ENCODE measurements around the gene CCDC51.

The CCDC51 gene

DNA sequence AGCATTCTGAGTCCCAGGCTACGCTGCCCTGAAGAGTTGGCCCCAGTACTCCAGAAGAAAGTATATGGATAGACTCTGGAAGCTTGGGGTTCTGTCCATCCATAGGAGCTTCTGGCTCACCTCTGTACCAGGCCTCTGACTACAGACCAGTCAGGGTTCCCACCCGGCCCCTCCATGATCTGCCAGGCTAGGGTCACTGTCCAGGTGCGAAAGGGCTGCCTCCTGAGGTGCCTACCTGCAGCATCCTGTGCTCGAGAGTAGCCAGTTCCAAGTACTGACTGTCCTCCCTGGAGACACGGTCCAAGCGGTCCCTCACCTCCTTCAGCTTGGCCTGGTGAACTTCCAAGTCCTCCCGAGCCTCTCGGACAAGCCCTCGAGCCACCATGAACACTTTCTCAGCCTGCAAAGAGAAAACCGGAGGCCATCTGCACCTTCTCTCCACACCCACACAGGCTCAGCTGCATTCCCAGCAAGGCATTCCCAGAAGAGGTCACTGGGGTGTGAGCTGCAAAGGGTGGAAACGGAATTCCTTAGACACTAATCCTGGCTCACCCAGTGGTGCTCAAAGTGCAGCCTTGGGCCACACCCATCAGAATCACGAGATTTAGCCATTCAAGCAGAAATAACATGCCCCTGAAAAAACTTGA is 6.3 kb downstream of the CCDC51 start:
- no peak for DNase-seq (ENCODE audit: low read depth in 3 of 3)

GRCh38 chr3:48432411-48433371 is 7.2 kb downstream of the CCDC51 start:
- no peak for DNase-seq (ENCODE audit: low read depth in 3 of 3)

- no peak for DNase-seq (ENCODE audit: low read depth in 3 of 3)
These were observed 8.5 kb downstream of the CCDC51 start for GRCh38 chr3:48431224-48432029.

- DNase-seq (ENCODE audit: low read depth in 3 of 3) = no peak
These were observed 9.2 kb downstream of the CCDC51 start for GRCh38 chr3:48430708-48431101.

GRCh38 chr3:48429960-48430707 is 9.8 kb downstream of the CCDC51 start, which contains the start of gene PLXNB1:
TSS of gene PLXNB1 (minus strand) at chr3:48430086. CDS start at chr3:48424611, 5,475 bp downstream.
- no peak for DNase-seq (ENCODE audit: low read depth in 3 of 3)

GRCh38 chr3:48429317-48429959 is 10.5 kb downstream of the CCDC51 start:
- peak in 2 of 3 experiments; percentile 38 to 59 for DNase-seq (ENCODE audit: low read depth in 3 of 3)

DNA sequence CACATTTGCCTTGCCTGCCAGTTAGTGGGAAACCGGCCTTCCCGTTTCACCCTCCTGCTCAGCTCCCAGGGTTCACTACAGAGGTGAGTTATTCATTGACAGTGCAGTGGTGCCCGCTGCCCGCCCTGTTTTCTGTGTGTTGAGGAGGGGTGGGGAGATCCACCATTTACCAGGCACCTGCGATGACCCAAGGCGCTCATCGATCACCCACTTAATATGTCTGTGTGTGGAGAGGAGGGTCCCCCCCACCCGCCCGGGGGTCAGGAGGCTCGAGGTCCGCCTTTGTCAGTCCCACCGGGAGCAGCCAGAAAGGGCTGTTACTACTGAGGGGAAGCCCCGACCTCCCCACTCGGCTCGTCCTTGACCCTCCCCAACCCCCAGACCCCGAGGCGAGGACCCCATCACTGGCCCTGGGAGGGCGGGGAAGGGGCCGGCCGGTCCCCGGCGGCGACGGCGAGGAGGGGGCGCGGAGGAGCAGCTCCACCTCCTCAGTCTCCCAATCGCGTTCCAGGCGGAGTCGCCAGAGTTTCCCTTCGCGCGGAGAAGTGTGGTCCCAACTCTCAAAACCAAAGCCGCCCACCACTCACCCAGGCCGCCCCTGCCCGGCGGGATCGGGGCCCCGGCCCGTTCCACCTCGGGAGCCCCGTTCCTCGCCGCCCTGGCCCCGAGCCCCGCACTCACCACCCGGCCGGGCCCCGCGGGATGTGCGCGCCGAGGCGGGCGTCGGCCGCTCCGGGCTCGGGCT is 11.2 kb downstream of the CCDC51 start:
- peak in 1 of 3 experiments; percentile 16 for DNase-seq (ENCODE audit: low read depth in 3 of 3)

DNA sequence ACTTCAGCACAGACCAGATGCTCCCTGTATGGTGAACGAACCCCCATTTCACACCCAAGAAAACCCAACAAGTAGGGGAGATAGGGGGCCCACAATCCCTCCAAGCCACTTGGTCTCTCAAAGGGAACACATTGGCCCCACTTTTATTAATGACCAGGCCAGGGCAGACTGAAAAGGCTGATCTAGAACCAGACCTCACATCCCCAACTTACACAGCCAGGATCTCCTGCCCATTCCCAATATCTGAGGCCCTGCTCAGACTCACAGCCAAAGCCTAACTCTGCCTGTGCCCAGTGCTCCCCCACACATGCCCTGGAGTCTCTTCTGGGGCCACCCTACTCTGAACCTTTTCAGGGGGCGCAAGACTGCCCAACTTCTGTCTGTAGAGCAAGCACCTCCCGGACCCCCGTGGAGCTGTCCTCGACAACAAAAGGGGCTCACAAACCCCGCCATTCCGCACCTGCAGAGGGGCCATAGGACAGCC is 11.8 kb downstream of the CCDC51 start:
- no peak for DNase-seq (ENCODE audit: low read depth in 3 of 3)

DNA sequence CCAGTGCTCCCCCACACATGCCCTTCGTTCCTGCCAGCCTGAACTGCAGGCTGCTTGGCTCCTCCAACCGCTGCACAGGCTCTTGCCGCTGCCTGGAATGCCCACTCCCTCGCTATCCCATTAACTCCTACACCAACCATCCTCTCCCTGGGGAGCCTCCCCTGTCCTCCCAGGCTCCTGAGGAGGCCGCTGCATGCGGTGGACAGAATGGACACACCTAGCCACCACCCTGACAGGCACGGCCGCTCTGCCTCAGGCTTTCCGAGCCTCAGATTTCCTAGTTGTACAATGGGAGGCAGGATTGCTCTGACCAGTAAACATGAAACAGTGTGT is 12.3 kb downstream of the CCDC51 start:
- DNase-seq (ENCODE audit: low read depth in 3 of 3) = no peak

DNA sequence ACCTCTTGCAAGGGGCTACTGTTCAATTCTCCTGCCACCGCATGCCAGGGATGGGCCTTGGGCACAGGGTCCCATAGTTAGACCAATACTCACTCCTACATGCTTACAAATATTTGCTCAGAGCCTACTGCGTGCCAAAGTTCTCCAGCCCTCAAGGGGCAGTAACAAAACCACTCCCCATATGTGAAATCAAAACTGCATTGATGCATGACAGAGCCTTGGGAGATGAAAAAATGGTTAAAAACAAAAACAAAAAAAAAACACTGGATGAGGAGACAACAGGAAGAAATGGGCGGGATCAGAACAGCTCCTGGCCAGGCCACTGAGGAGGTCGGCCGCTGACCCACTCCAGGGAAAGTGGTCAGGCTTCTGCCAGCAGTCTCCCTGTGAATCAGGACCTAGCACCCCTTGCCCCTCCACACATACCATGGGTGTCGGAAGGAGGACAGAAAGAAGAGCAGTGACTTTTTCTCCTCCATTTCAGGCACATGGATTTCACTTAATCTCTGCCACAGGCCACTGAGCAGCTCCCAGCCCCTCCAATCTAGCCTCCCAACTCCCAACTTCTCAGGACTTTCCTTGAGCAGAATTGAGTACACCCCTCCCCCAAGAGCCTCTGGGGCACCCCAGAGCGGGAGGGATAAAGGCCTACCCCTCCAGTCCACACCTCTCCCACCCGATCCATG is 12.8 kb downstream of the CCDC51 start:
- DNase-seq (ENCODE audit: low read depth in 3 of 3) = no peak

DNA sequence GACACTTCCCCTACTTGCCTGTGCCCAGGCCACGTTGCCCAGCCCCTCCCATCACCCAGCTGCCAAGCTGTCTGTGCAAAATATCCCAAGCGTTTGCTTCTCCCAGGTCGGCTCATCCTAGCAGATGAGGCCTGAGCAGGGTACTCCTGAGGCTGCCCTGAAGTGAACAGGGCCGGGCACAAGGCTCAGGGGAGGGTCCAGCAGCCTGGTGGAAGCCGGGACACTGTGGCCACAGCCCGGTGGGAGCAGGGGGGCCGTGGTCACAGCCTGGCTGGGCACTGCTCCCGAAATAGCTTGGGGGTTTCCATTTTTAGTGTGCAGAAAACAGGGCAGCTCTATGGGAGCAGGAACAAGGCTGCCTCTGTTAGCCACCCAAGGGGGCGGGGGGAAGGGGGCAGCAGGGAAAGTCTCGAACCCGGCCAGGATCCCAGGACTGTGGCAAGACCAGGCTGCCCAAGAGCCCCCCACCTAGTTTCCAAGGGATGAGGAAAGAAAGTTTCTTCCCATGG is 13.5 kb downstream of the CCDC51 start:
- no peak for DNase-seq (ENCODE audit: low read depth in 3 of 3)

DNA sequence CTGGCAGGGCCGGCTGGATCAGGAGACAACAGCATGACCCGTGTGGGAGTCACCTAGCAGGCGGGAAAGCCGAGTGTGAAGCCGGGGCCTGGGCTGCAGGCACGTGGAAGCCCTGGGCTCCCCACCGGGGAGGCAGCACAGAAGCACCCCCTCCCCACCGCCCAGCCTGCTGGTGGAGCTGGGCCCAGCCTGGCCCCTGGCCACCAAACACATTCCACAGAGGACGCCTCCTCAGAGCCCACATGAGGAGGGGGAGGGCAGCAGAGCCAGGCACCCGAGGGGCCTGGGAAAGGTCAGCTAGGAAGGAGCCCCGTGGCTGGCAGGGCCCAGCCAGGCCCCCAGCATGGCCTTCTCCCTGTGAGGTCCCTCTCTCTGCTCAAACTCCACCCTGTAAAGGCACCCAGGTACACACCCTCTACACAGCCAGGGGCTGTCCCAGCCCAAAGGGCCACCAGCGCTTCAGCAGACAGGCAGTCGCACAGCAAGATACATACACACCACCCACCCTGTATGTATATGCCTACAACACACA is 14.6 kb downstream of the CCDC51 start:
- DNase-seq (ENCODE audit: low read depth in 3 of 3) = no peak

GRCh38 chr3:48423883-48424695 is 15.8 kb downstream of the CCDC51 start:
- DNase-seq (ENCODE audit: low read depth in 3 of 3) = no peak

- no peak for DNase-seq (ENCODE audit: low read depth in 3 of 3)
These were observed 16.6 kb downstream of the CCDC51 start for GRCh38 chr3:48423241-48423882.

DNA sequence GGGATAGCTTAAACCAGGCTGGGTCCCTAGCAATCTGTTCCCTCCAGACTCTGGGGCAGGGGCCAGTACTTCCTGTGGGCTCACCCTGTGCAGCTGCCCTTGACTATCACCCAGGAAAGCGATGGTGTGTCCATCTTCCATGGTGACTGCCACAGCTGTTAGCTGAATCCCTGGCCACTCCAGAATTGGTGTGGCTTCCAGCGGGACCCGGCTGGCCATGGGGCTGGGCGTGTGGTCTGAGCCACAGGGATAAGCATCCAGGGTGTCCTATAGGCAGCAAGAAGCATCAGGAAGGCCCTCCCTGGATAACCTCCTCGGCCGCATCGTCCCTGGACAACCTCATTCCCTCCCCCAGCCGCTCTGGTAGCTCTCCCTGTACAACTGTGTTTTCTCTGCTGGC is 17.2 kb downstream of the CCDC51 start:
- no peak for DNase-seq (ENCODE audit: low read depth in 3 of 3)

GRCh38 chr3:48422272-48422671 is 17.6 kb downstream of the CCDC51 start:
- DNase-seq (ENCODE audit: low read depth in 3 of 3) = no peak

DNA sequence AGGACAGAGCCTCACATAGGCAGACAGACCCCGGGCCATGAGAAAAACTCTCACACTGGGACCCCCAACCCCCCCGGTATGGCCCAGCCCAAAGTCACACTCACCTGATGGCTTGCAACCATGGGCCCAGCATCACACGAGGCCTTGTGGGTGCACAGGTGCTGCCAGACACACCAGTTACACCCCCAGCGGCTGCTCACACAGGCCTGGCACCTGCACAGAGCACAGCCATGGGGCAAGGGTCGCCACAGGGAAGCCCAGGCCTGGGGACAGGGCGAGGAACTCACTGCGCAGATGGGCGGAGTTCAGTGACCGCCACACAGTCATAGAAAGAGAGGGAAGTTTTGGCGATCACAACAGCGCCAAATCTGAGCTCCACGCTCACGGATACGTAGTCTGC is 19.4 kb downstream of the CCDC51 start:
- DNase-seq (ENCODE audit: low read depth in 3 of 3) = no peak

DNA sequence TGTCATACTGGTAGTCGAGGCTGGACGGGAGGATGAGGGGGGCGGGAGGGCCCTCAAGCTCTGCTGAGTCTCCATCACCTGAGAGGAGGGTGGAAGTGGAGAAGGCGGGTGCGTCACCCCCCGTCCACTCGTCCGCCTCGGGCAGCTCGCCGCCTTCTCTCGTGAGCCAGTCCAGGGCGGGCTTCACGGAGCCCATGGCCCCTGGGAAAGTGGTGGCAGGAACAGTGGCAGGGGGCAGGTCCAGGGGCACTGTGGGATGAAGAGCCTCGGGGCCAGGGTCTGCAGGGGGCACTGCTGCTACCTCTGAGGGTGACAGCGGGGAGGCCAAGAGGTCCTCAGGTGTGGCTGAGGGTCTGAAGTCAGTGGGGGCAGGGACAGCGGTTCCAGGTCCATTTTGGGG is 20.3 kb downstream of the CCDC51 start:
- DNase-seq (ENCODE audit: low read depth in 3 of 3) = no peak
